Ishikawa (cell line): ENCODE measurements around the gene USH1G.

Experiments used
- CEBPB ChIP-seq: IDR thresholded peaks from 2 replicates; pipeline ENCODE4 v1.6.1; 2012
- CREB1 ChIP-seq: IDR thresholded peaks from 2 replicates; pipeline ENCODE4 v1.6.1; 2012; ENCODE audit warnings: low read depth
- EGR1 ChIP-seq: IDR thresholded peaks from 2 replicates; pipeline ENCODE4 v1.6.1; 2012
- EP300 ChIP-seq: IDR thresholded peaks from 2 replicates; pipeline ENCODE4 v1.6.1; 2012; ENCODE audit warnings: borderline replicate concordance
- FOXM1 ChIP-seq: IDR thresholded peaks from 2 replicates; pipeline ENCODE4 v1.6.1; 2012; ENCODE audit warnings: low read depth, borderline replicate concordance
- NFIC ChIP-seq: IDR thresholded peaks from 2 replicates; pipeline ENCODE4 v1.6.1; 2012
- RAD21 ChIP-seq: IDR thresholded peaks from 2 replicates; pipeline ENCODE4 v1.6.1; 2012; ENCODE audit warnings: low read depth
- TAF1 ChIP-seq: IDR thresholded peaks from 2 replicates; pipeline ENCODE4 v1.6.1; 2012; ENCODE audit warnings: low read depth, mild to moderate bottlenecking
- TCF12 ChIP-seq: IDR thresholded peaks from 2 replicates; pipeline ENCODE4 v1.6.1; 2012; ENCODE audit warnings: low read depth
- TEAD4 ChIP-seq: IDR thresholded peaks from 2 replicates; pipeline ENCODE4 v1.6.1; 2012
- YY1 ChIP-seq: IDR thresholded peaks from 2 replicates; pipeline ENCODE4 v1.6.1; 2012; ENCODE audit warnings: low read depth
- ZBTB7A ChIP-seq: IDR thresholded peaks from 2 replicates; pipeline ENCODE4 v1.6.1; 2012; ENCODE audit warnings: low read depth
- TF ChIP-seq, protein P1 (sequence below): IDR thresholded peaks from 2 replicates; pipeline ENCODE4 v1.6.1; 2012
- TF ChIP-seq, protein P2 (sequence below): IDR thresholded peaks from 2 replicates; pipeline ENCODE4 v1.6.1; 2012; ENCODE audit warnings: low read depth, mild to moderate bottlenecking
- TF ChIP-seq, protein P3 (sequence below): IDR thresholded peaks from 2 replicates; pipeline ENCODE4 v1.6.1; 2012

The USH1G gene

DNA sequence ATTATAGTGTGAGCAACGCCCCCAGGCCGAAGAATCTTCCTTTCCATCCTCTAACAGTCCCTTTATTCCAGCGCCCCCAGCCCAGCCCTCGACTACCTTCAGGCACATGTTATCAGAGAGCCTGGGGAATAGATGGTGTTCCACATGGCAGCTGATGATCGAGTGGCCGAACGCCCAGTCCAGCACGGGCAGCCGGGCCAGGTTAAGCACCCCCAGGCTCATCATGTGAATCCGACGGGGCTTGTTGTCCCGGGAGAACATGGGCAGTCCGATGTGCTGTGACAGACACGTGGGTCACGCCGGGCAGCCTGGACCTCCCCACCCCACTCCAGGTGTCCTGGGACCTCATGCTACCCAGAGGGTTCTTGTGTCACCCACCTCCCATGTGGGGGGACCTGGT is 43.7 kb downstream of the USH1G start:
- no peak for TF ChIP-seq FOXM1
- TF ChIP-seq CREB1, result no peak
- no peak for TF ChIP-seq EGR1
- TF ChIP-seq NFIC, result no peak
- no peak for TF ChIP-seq RAD21
- TF ChIP-seq, protein P1, sequence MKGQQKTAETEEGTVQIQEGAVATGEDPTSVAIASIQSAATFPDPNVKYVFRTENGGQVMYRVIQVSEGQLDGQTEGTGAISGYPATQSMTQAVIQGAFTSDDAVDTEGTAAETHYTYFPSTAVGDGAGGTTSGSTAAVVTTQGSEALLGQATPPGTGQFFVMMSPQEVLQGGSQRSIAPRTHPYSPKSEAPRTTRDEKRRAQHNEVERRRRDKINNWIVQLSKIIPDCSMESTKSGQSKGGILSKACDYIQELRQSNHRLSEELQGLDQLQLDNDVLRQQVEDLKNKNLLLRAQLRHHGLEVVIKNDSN, result no peak

DNA sequence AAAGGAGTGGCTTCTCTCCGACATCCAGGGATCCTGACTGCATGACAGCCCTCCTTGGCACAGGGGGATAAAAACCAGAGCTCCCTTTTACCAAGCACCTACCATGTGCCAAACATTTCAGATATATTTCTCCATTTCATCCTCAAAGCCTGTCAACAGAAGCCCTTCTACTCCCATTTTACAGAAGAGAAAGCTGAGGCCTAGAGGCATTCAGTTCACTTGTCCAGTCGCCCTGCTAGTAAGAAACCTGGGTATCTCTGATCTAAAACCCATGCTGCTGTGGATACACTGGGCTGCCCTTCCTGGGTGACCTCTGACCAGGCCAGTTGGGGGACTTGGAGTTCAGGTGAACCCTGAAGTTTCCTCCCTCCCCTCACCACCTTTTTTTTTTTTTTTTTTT is 44.4 kb downstream of the USH1G start:
- TF ChIP-seq TCF12, result 0 out of 2 replicates have a peak, but pooled peaks have one; percentile 6
- TF ChIP-seq EP300, result no peak

DNA sequence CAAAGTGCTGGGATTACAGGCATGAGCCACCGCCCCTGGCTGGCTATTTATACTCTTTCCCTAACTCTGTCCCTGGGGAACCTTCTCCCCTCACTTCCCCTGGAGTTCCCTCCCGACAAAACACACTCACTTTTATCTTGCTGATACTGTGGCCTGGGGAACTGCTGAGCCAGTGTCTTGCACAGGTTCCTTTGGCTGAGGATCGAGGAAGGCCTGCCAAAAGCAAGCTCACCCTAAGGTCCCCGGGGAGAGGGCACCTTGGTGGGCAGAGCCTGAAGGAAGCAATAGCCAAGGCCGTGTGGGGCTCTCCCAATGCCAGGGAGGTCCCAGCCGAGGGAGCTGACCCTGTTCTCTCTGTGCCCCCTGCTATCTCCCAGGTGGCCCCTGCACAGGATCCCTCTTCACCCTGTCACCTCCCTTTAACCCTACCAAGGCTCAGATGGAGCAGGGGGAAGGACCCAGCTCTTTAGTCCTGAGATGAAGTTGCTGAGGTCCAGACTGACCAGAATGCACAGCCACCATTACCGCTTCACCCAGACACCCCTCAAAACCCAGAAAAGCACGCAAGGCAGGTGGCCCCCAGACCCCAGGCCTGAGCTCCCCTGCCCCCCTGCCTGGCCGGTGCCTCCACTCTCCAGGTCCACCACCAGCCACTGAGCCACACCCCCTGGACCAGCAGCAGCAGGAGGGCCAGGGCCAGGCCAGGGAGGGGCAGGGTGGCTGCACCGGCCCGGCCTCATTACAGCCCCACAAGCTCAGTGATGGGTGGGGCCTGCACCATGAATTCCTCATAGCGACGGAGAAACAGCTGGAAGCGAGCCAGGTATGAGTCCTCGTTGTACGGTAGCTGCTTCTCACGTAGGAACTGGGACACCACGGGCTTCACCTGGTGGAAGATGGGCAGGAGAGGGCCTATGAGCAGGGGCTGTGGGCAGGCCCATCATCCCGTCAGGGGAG is 45.2 kb downstream of the USH1G start:
- TF ChIP-seq RAD21 (no peak), ZBTB7A (no peak), FOXM1 (no peak), NFIC (peak; percentile 84), YY1 (no peak), TCF12 (0 out of 2 replicates have a peak, but pooled peaks have one; percentile 23), TAF1 (no peak), EGR1 (no peak), EP300 (no peak), CREB1 (no peak), CEBPB (no peak), TEAD4 (peak; percentile 37; the same call in 1 of the 2 replicates)
- TF ChIP-seq, protein P2, sequence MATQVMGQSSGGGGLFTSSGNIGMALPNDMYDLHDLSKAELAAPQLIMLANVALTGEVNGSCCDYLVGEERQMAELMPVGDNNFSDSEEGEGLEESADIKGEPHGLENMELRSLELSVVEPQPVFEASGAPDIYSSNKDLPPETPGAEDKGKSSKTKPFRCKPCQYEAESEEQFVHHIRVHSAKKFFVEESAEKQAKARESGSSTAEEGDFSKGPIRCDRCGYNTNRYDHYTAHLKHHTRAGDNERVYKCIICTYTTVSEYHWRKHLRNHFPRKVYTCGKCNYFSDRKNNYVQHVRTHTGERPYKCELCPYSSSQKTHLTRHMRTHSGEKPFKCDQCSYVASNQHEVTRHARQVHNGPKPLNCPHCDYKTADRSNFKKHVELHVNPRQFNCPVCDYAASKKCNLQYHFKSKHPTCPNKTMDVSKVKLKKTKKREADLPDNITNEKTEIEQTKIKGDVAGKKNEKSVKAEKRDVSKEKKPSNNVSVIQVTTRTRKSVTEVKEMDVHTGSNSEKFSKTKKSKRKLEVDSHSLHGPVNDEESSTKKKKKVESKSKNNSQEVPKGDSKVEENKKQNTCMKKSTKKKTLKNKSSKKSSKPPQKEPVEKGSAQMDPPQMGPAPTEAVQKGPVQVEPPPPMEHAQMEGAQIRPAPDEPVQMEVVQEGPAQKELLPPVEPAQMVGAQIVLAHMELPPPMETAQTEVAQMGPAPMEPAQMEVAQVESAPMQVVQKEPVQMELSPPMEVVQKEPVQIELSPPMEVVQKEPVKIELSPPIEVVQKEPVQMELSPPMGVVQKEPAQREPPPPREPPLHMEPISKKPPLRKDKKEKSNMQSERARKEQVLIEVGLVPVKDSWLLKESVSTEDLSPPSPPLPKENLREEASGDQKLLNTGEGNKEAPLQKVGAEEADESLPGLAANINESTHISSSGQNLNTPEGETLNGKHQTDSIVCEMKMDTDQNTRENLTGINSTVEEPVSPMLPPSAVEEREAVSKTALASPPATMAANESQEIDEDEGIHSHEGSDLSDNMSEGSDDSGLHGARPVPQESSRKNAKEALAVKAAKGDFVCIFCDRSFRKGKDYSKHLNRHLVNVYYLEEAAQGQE, result no peak
- TF ChIP-seq, protein P3, sequence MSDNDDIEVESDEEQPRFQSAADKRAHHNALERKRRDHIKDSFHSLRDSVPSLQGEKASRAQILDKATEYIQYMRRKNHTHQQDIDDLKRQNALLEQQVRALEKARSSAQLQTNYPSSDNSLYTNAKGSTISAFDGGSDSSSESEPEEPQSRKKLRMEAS, result no peak; the same call in 1 of the 2 replicates

DNA sequence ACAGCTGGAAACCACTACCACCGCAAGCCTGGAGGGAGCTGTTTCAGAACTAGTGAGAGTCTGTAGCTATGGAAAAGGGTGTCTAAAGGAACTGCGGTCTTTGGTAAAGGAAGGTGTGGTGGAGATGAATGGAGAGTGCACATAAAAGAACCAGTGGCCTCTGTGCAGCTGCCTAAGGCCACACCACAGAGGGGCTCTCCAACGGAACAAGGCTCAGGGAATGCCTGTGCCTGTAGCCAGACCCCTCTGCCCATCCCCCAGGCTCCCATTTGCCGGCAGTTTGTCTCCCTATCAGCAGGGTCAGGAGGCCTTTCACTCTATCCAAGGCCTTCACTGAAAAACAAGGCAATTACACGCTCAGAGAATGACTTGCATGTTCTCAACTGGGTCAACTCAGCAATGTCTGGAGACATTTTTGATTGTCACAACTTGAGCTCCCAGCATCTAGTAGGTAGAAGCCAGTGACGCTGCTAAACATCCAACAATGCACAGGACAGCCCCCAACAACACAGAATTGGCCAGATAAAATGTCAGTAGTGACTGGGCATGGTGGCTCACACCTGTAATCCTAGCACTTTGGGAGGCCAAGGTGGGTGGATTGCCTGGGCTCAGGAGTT is 47.0 kb downstream of the USH1G start:
- no peak for TF ChIP-seq ZBTB7A
- no peak for TF ChIP-seq TEAD4
- no peak for TF ChIP-seq EP300
- TF ChIP-seq FOXM1, result no peak
- no peak for TF ChIP-seq YY1
- TF ChIP-seq EGR1, result no peak
- TF ChIP-seq RAD21, result no peak
- TF ChIP-seq TCF12, result no peak
- TF ChIP-seq, protein P2, result no peak
- TF ChIP-seq, protein P1, result no peak
- no peak for TF ChIP-seq CEBPB
- no peak for TF ChIP-seq TAF1
- no peak for TF ChIP-seq NFIC
- no peak for TF ChIP-seq CREB1
- TF ChIP-seq, protein P3, result no peak

DNA sequence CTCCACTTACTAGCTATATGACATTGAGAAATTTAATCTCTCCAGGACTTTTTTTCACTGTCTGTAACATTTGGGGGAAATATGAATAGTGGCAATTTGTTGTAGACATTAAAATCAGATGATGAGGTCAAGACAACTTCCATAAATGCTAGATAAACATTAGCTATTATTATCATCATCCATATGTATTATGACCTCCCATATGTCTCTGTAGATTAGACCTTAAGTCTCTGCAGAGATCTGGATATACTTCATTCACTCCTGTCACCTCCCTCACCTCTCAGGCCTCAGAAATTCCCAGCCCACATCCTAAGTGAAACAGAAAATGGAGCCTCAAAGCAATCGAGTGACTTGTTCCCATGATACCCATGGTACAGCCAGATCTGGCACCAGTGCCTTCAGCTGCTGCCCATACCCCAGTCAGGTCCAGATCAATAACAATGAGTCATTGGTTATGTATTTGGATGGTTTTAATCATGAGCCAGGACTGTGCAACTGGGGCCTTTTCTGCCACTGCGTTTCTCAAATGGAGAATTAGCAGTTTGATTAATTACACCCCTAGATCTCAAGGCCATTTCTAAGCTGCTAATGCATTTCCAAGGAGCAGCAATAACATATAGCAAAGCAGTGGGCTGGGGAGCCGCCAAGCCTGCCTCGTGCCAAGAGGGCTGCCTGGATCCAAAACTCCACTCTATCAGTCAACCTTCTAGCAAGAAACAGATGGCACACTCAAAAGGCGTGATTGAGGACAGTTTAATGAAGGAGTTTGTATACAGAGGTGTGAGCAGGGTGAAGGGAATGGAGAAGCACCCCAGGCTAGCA is 47.7 kb downstream of the USH1G start:
- TF ChIP-seq, protein P3, result no peak
- TF ChIP-seq ZBTB7A (no peak), CREB1 (no peak), RAD21 (no peak), NFIC (no peak), EP300 (no peak), EGR1 (no peak), TCF12 (no peak), TAF1 (no peak), TEAD4 (no peak), FOXM1 (no peak)
- TF ChIP-seq, protein P1, result no peak
